ENCODE results near the gene NRXN2. TPM values are rescaled to one million over a fixed set of nuclear protein-coding genes. Genes with fewer than 3 reads are reported as not detected.
A peak's percentile ranks its signal among the peaks of the same experiment; 100 is the strongest.

Gene NRXN2
- total RNA-seq, 4 donors from 2014 or later: 1.6 to 4.2 (median 3.0) TPM

DNA sequence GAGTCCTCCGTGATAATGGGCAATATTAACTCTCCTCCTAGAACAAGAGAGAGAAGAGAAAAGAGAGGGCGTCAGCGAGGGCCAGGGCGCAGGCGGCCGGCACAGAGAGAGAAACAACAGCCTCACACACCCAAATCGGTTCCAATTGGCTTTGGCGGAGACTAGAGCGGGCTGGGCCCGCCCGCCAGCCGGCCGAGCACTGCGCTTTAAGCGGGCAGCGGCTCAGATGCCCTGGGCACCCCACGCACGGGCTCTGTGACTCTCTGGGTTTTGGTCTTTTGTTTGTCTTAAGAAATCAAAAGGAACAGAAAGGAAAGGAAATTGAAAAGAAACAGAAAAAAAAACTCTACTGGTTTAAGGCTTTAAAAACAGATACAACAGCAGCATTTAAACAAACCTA is 115.0 kb downstream of the NRXN2 start:
- Histone ChIP-seq H3K9me3 (no peaks in the 10 kb centered on the region), H3K36me3 (no peaks in the 10 kb centered on the region), H3K27ac (no peak overlapping the region), H3K4me1 (no peaks in the 10 kb centered on the region), H3K4me3 (peak overlapping the region in 1 of 4 donors; percentile 13), H3K27me3 (no peaks in the 10 kb centered on the region)
- no peak for DNase-seq
- TF ChIP-seq CTCF (IDR thresholded peaks at IDR 0.05) (no peak), POLR2A (IDR thresholded peaks at IDR 0.05) (no peak)

GRCh38 chr11:64607381-64607985 is 115.5 kb downstream of the NRXN2 start:
- H3K36me3 ChIP-seq: no peaks in the 10 kb centered on the region
- DNase-seq: no peak
- peak overlapping the region in 1 of 4 donors; percentile 13 for H3K4me3 ChIP-seq
- H3K9me3 ChIP-seq: no peaks in the 10 kb centered on the region
- H3K27ac ChIP-seq: no peak overlapping the region
- no peaks in the 10 kb centered on the region for H3K4me1 ChIP-seq
- TF ChIP-seq CTCF (IDR thresholded peaks at IDR 0.05): no peak
- no peak for TF ChIP-seq POLR2A (IDR thresholded peaks at IDR 0.05)
- H3K27me3 ChIP-seq: no peaks in the 10 kb centered on the region

DNA sequence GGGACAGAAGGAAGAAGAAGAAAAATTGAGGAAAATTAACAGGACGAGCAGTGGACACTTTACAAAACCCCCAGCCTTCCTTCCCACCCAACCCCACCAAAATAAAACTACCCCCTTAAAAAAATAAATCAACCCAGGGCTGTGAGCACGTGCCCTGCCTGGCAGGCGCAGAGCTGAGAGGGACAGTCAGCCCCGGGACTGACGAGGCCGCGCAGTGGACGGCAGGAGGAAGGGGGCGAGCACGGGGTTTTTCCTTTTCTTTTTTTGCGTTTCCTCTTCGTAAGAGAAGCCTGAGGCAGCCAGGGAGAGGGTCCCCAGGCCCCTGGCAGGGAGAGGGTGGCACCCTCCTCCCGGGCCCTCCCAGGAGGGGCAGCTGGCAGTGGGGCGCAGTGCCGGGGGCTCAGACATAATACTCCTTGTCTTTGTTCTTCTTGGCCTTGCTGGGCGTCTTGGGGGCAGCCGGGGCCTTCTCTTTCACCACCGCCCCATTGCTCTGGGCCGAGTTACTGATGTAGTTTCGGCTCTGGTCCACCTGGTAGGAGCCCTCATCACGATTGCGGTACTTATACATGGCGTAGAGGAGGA is 116.1 kb downstream of the NRXN2 start:
- Histone ChIP-seq H3K9me3 (no peaks in the 10 kb centered on the region), H3K27me3 (no peaks in the 10 kb centered on the region), H3K4me1 (no peaks in the 10 kb centered on the region), H3K36me3 (no peaks in the 10 kb centered on the region), H3K27ac (no peak overlapping the region), H3K4me3 (no peak overlapping the region)
- no peak for DNase-seq
- TF ChIP-seq POLR2A (IDR thresholded peaks at IDR 0.05) (no peak), CTCF (IDR thresholded peaks at IDR 0.05) (no peak)

GRCh38 chr11:64605656-64606585 is 117.1 kb downstream of the NRXN2 start:
- no peak overlapping the region for H3K27ac ChIP-seq
- H3K4me1 ChIP-seq: no peaks in the 10 kb centered on the region

DNA sequence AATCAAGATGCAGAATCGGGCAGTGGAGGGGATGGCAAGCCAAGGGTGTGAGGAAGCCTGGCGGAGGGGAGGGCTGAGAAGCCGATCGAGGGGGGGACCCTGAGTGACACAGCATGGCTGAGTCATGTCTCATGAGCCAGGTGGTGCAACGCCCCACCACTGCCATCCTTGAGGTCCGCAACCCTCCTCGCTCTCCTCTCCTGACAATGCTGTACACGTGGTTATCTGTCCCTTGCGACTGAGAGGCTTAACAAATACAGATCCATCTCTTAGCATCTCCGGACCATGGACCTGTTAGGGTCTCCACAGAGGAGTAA is 117.8 kb downstream of the NRXN2 start:
- Histone ChIP-seq H3K9me3 (no peaks in the 10 kb centered on the region), H3K36me3 (no peaks in the 10 kb centered on the region), H3K27ac (no peak overlapping the region), H3K27me3 (no peaks in the 10 kb centered on the region), H3K4me3 (no peak overlapping the region), H3K4me1 (no peaks in the 10 kb centered on the region)
- TF ChIP-seq CTCF (IDR thresholded peaks at IDR 0.05) (no peak), POLR2A (IDR thresholded peaks at IDR 0.05) (no peak)
- DNase-seq: no peak

More at GRCh38 chr11:64605656-64606585, 117.1 kb downstream of the NRXN2 start:
- no peaks in the 10 kb centered on the region for H3K36me3 ChIP-seq
- TF ChIP-seq CTCF (IDR thresholded peaks at IDR 0.05) (no peak), POLR2A (IDR thresholded peaks at IDR 0.05) (no peak)
- H3K4me3 ChIP-seq: no peak overlapping the region
- DNase-seq: no peak
- no peaks in the 10 kb centered on the region for H3K9me3 ChIP-seq
- no peaks in the 10 kb centered on the region for H3K27me3 ChIP-seq
